GM12891 (cell line): ENCODE data around the gene EPB41L2.

ENCODE experiments used
- POLR2A ChIP-seq: IDR thresholded peaks from 2 replicates; pipeline ENCODE4 v1.6.1; 2011; ENCODE audit warnings: low read depth, low read length, control low read depth
- POLR2AphosphoS5 ChIP-seq: IDR thresholded peaks from 2 replicates; pipeline ENCODE4 v1.6.1; 2011; ENCODE audit warnings: low read depth, low read length, control low read depth
- POU2F2 ChIP-seq: IDR thresholded peaks from 2 replicates; pipeline ENCODE4 v1.6.1; 2011; ENCODE audit warnings: low read depth, mild to moderate bottlenecking, control low read depth, low read length, moderate library complexity
- TAF1 ChIP-seq: IDR thresholded peaks from 2 replicates; pipeline ENCODE4 v1.6.1; 2011; ENCODE audit warnings: low read depth, low read length, control low read depth

DNA sequence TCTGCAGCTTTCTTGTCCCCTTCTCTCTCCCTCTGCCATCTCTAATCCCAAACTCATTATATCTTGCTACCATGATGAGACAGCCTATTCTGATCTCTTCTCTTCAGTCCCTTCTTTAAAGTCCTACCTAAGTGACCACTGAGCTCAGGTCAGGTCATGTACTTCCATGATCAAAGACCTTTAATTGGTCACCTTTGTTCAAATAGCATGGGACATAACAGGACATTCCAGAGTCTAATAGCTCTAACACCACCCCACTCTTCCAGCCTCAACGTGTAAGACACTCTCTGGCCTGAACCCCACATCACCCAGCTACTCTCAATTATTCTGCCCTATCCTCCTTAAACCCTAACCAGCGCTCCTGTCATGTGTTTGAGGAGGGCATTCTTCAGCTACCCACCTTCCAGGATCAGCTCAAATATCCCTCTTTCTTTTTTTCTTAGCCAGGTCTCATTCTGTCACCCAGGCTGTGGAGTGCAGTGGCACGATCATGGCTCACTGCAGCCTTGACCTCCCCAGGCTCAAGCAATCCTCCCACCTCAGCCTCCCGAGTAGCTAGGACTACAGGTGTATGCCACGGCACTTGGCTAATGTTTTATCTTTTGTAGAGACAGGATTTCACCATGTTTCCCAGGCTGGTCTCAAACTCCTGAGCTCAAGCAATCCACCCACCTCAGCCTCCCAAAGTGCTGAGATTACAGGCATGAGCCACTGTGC is 237.9 kb downstream of the EPB41L2 start:
- TF ChIP-seq POLR2A (no peak), POLR2AphosphoS5 (no peak), POU2F2 (no peak), TAF1 (no peak)
